Measurements from ENCODE around the gene ARAP2.

DNA sequence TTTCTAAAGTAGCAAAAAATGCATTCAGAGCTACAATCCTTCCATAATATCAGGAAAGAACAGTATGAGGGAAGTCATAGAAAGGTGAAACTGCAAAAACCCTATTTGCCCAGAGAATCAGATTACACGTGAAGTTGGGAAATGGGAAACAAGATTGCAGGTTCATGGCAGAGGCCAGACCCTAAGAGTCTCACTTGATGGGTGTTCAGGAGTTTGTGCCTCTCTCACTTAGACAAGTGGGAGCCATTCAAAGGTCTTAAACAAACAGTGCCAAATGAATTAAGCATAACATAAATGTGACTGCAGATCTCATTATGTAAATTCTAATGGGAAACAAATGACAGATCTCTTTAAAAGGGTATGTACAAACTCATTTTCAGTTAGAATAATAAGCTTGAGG is 91.6 kb downstream of the ARAP2 start:
- no peak for TF ChIP-seq CTCF (IDR thresholded peaks at IDR 0.05; ENCODE audit: insufficient read depth, low read length, poor library complexity, severe bottlenecking)
- no peak for TF ChIP-seq EZH2phosphoT487 (conservative IDR thresholded peaks at IDR 0.05; ENCODE audit: low read length)

All from SU-DHL-6 (cell line).